Right lobe of liver (tissue), 6 donors: ENCODE measurements around the gene PADI4. TPM values are rescaled to one million over a fixed set of nuclear protein-coding genes. Genes with fewer than 3 reads are reported as not detected.
A peak's percentile ranks its signal among the peaks of the same experiment; 100 is the strongest.

ENCODE experiments used
- ATAC-seq, 4 donors: fragments of 200-7000 bp; cut with Tn5 transposase; one replicate each; pipeline ENCODE4 v1.9.1; 2020; ENCODE audit warnings: mild to moderate bottlenecking in 4 of 4, moderate library complexity in 4 of 4
- DNase-seq, 3 donors: peaks; one replicate each; pipeline ENCODE4 v3.0.0-alpha.2; 2020
- H3K27ac ChIP-seq, 3 donors: fragments of 200-600 bp; one replicate each; pipeline ENCODE4 v1.8.0; 2022
- H3K27me3 ChIP-seq, 2 donors: fragments of 200-600 bp; one replicate each; pipeline ENCODE4 v1.8.0; 2022
- H3K36me3 ChIP-seq, 4 donors: fragments of 200-600 bp; sonication (generic) in 1 of 4; one replicate each; pipeline versions ENCODE4 v1.5.1 to v1.8.0; 2017 to 2022; ENCODE audit warnings: control low read depth in 1 of 4
- H3K4me1 ChIP-seq, 4 donors: fragments of 200-600 bp; sonication (generic) in 1 of 4; one replicate each; pipeline versions ENCODE4 v1.5.1 to v1.8.0; 2017 to 2022; ENCODE audit warnings: control low read depth in 1 of 4
- H3K4me3 ChIP-seq, 3 donors: fragments of 200-600 bp; one replicate each; pipeline ENCODE4 v1.8.0; 2022
- H3K9me3 ChIP-seq, 4 donors: fragments of 200-600 bp; sonication (generic) in 1 of 4; one replicate each; pipeline versions ENCODE4 v1.5.1 to v1.8.0; 2017 to 2022; ENCODE audit warnings: control low read depth in 1 of 4
- POLR2A ChIP-seq: fragments of 450-650 bp; IDR thresholded peaks from one replicate; pipeline ENCODE4 v1.6.1; 2017; ENCODE audit warnings: antibody characterized with exemption, mild to moderate bottlenecking
- WGBS: methylation state at CpG from one replicate; pipeline ENCODE4 v1.1.6; 2018; ENCODE audit warnings: low coverage, low lambda C conversion rate; ENCODE audit not compliant: insufficient coverage; ENCODE audit errors: missing lambda C conversion rate; 5-methylcytosine and 5-hydroxymethylcytosine counted together
- intact Hi-C, 2 donors: fragments of 100-400 bp; cut with DNase I; formaldehyde crosslinking; loops; one replicate each; pipeline versions ENCODE4 v1.11.2 to v1.14.1; 2022
- total RNA-seq, 6 experiments: library from RNA; depleted of rRNA in 2 of 6; stranded (reverse); fragments of >200 nt in 2 of 6; fragmentation: NEBNext Ultra II Directional in 3 of 6; extraction: Animal tissue kit (Norgen Biotek cat#: 25700) in 3 of 6; gene quantifications; one replicate each; pipeline versions ENCODE4 v1.1.0 to v1.2.4, GENCODE V29; 2016 to 2023
- TF ChIP-seq, protein P1 (sequence below), 4 donors: fragments of 200-600 bp in 3 of 4; fragments of 450-650 bp in 1 of 4; IDR thresholded peaks; one replicate each; pipeline versions ENCODE4 v1.5.1 to v1.8.0; 2016 to 2022; ENCODE audit warnings: antibody characterized with exemption in 4 of 4, mild to moderate bottlenecking in 2 of 4
- donor health status: DM: no; HTN: yes; CAD: no.
- donor health status: DM: no; HTN: no; CAD: no.
- donor health status: DM: no; HTN: no; CAD: no.
- donor health status: DM: no; HTN: yes; CAD: no.
- donor health status: DM: no; HTN: yes; CAD: no.

PADI4 gene
- total RNA-seq, 6 experiments from 2014 or later = 0.12 to 4.7 (median 1.4) TPM

- no peaks in the 10 kb centered on the region for H3K4me1 ChIP-seq
- H3K36me3 ChIP-seq = no peaks in the 10 kb centered on the region
- intact Hi-C loops = loop anchor here in 1 of 2 donors (5.0 kb wide), 1 partner anchor 279 kb away; no protein-coding TSS in a partner anchor
- DNase-seq (peak; percentile 69 to 73 (median 70)), ATAC-seq (peak; percentile 69 to 80 (median 74))
- no peak overlapping the region for H3K4me3 ChIP-seq
- no peaks in the 10 kb centered on the region for H3K9me3 ChIP-seq
- no peak overlapping the region for H3K27ac ChIP-seq
- TF ChIP-seq, protein P1, sequence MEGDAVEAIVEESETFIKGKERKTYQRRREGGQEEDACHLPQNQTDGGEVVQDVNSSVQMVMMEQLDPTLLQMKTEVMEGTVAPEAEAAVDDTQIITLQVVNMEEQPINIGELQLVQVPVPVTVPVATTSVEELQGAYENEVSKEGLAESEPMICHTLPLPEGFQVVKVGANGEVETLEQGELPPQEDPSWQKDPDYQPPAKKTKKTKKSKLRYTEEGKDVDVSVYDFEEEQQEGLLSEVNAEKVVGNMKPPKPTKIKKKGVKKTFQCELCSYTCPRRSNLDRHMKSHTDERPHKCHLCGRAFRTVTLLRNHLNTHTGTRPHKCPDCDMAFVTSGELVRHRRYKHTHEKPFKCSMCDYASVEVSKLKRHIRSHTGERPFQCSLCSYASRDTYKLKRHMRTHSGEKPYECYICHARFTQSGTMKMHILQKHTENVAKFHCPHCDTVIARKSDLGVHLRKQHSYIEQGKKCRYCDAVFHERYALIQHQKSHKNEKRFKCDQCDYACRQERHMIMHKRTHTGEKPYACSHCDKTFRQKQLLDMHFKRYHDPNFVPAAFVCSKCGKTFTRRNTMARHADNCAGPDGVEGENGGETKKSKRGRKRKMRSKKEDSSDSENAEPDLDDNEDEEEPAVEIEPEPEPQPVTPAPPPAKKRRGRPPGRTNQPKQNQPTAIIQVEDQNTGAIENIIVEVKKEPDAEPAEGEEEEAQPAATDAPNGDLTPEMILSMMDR (IDR thresholded peaks at IDR 0.05) = peak; percentile 62 to 89 (median 81)
- TF ChIP-seq POLR2A = no peak
- WGBS = 19% methylated on average over 13 of the region's 20 CpGs
- no peaks in the 10 kb centered on the region for H3K27me3 ChIP-seq
Observed at GRCh38 chr1:17335821-17336710, 28.1 kb downstream of the PADI4 start.

DNA sequence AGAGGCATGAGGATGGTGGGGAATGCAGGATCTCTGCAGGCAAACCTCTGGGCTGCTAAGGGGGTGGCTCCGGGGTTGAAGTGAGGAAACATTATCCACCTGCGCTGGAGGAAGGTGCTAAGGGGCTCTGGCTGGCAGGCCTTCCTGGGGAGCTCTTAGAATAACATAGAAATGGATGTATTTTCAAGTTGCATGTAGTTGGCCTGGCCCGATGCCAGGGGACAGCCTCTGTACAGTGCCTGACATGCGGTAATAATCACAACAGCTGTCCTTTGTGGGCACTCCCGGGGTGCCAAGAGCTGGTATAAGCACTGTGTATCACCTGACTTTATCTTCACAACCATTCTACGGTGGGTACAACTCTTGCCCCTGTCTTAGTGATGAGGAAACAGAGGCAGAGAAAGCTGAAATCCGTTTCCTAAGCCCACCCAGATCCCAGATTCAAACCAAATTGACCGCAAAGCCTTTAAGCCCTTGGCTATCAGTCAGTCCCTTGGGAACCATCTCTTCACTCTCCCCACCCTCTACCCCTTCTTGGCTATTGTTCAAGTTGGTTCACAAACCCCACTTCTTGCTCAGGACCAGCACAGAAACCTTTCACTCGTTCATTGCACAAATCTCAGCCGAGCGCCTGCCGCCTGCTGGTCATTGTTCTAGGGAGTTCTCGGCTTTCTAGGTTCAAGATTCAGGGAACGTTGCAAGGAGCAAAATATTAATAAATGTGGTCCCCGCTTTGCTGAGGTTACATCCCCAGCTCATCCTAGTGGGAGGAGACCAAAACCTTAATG is 30.9 kb downstream of the PADI4 start:
- no peaks in the 10 kb centered on the region for H3K36me3 ChIP-seq
- no peak for DNase-seq
- no peak for ATAC-seq
- no peak for TF ChIP-seq POLR2A
- WGBS = 46% methylated on average over 12 of the region's 15 CpGs
- H3K4me3 ChIP-seq = no peak overlapping the region
- intact Hi-C loops = loop anchor here in 1 of 2 donors (5.0 kb wide), 1 partner anchor 282 kb away; no protein-coding TSS in a partner anchor
- H3K27ac ChIP-seq = no peak overlapping the region
- H3K4me1 ChIP-seq = no peaks in the 10 kb centered on the region
- no peaks in the 10 kb centered on the region for H3K27me3 ChIP-seq
- no peaks in the 10 kb centered on the region for H3K9me3 ChIP-seq

DNA sequence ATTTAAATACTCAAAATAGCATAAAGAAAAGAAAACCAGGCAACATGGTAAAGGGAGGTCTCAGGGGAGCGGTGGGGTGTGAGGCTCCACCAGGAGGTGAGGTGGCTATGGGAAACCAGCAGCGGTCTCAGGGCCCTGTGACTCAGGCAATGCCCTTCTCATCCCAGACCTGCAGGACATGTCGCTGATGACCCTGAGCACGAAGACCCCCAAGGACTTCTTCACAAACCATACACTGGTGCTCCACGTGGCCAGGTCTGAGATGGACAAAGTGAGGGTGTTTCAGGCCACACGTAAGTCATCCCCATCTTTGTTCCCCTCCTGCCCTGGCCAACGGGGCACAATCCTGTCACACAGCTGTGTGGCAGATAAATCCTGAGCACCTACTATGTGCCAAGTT is 31.5 kb downstream of the PADI4 start:
- WGBS = 53% methylated on average over 3 of the region's 7 CpGs
- Histone ChIP-seq H3K36me3 (no peaks in the 10 kb centered on the region), H3K9me3 (no peaks in the 10 kb centered on the region), H3K4me1 (no peaks in the 10 kb centered on the region), H3K27ac (no peak overlapping the region), H3K27me3 (no peaks in the 10 kb centered on the region), H3K4me3 (no peak overlapping the region)
- TF ChIP-seq, protein P1 (IDR thresholded peaks at IDR 0.05) = no peak
- TF ChIP-seq POLR2A = no peak
- intact Hi-C loops = loop anchor here in 1 of 2 donors (5.0 kb wide), 1 partner anchor 282 kb away; no protein-coding TSS in a partner anchor
- DNase-seq (no peak), ATAC-seq (no peak)

- Histone ChIP-seq H3K9me3 (no peaks in the 10 kb centered on the region), H3K4me3 (no peak overlapping the region), H3K27ac (no peak overlapping the region), H3K27me3 (no peaks in the 10 kb centered on the region), H3K36me3 (no peaks in the 10 kb centered on the region), H3K4me1 (no peaks in the 10 kb centered on the region)
- intact Hi-C loops = no loop called here
- ATAC-seq = no peak
- TF ChIP-seq, protein P1 (IDR thresholded peaks at IDR 0.05) = no peak
- TF ChIP-seq POLR2A = no peak
- DNase-seq = no peak
- WGBS = 47% methylated on average over 7 of the region's 8 CpGs
Observed at GRCh38 chr1:17340358-17340757, 32.4 kb downstream of the PADI4 start.
